ENCODE data around the gene LRP5. TPM values are rescaled to one million over a fixed set of nuclear protein-coding genes. Genes with fewer than 3 reads are reported as not detected.

The LRP5 gene
- total and polyA plus RNA-seq, 2 experiments from 2014 or later = 26.9 to 51.1 TPM

DNA sequence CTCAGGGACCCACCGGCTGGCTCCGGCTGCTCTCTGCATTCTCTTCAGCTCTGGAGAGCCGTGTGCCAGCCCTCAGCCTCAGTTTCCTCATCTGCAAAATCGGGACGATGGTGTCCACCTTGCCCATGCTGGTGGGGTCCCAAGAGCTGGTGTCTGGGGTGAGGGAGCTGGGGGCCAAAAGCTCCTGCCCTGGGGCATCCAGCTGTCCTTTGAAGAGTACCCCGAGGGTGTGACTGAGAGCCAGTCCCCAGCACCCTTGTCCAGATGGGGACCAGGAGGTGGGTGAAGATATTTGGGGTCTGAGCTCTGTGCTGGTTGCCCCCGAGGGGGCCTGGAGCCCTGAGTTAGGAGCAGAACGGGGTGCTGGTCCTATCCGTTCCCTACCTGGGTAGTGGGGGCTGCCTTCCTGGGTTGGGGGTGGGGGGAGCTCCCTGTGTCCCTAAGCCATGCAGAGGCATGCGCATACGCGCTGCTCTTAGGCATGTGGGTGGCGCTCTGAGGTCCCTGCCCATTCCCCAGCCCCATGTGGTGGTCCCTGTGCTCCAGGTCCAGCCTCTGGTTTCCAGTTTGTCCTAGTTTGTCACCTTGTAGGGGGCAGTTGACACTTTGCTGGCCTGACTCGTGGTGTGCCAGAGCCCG is 4.9 kb downstream of the LRP5 start (continued):
- TF ChIP-seq ZNF462 (CRISPR knock-in tag; IDR thresholded peaks at IDR 0.05) (no peak), EZH2phosphoT487 (IDR thresholded peaks at IDR 0.05; ENCODE audit: unreplicated experiment) (no peak)

DNA sequence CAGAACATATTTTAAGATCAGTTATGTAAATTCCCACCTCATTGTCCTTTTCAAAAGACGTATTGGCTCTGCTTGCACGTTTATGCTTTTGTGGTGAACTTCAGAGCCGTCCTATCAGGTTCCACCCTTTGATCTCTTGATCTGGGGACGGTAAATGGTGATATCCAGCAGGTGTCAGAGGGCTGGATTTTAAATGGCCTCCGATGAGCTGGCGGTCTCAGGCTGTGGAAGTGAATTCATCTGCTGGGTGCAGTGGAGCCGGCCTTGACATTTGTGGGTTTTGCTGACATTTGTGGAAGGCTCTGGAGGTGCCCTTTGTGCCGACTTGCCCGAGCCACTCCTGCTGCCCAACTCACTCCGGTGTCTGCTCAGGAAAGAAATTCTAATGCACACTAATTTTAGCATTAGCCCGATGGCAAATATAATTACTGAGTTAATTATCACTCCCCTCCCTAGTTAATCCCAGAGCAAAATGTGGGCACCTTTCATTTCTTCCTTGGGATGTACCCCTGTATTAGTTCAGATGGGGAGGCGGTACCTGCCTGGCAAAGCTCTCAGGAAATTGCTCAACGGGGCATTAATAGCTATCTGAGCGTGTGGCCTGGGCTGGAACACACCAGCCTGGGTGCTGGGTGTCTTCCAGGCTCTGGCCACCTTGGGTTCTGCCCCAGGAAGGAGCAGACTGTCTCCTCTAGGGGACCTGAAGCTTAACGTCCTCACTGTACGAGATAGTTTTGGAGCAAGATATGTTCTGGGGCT is 9.1 kb downstream of the LRP5 start:
- H2AFZ ChIP-seq = no peak overlapping the region
- no peak overlapping the region for H3K27ac Mint-ChIP-seq
- no peak overlapping the region for H3K4me3 Mint-ChIP-seq
- no peak for DNase-seq (ENCODE audit: low spot score)
- peaks cover 41% of the 10 kb centered on the region for H3K4me1 Mint-ChIP-seq
- H3K27me3 ChIP-seq (ENCODE audit: insufficient read depth) = no peaks in the 10 kb centered on the region
- no peaks in the 10 kb centered on the region for H3K36me3 ChIP-seq (ENCODE audit: insufficient read depth)
- H3K9me3 Mint-ChIP-seq = no peaks in the 10 kb centered on the region; the same call in 2 of the 3 replicates
- H3K4me1 ChIP-seq (ENCODE audit: insufficient read depth) = peaks cover 18% of the 10 kb centered on the region; the same call in 1 of the 2 replicates
- peaks cover 7% of the 10 kb centered on the region for H3K27me3 Mint-ChIP-seq (ENCODE audit: insufficient read depth, low read depth, poor library complexity)
- no peaks in the 10 kb centered on the region for H3F3A ChIP-seq (replicated peaks; ENCODE audit: low read depth)
- H3K4me2 ChIP-seq = no peak overlapping the region
- H3K27ac ChIP-seq (ENCODE audit: low read depth) = no peak overlapping the region
- no peak overlapping the region for H3K4me3 ChIP-seq
- H4K20me1 ChIP-seq (replicated peaks; ENCODE audit: insufficient read depth) = peaks cover 3% of the 10 kb centered on the region
- TF ChIP-seq EZH2 (IDR thresholded peaks at IDR 0.05; ENCODE audit: low read depth, unreplicated experiment) = no peak
- TF ChIP-seq JUNB (IDR thresholded peaks at IDR 0.05; ENCODE audit: unreplicated experiment) = no peak
- TF ChIP-seq CREB1 (CRISPR knock-in tag; IDR thresholded peaks at IDR 0.05; ENCODE audit: low read depth) = no peak
- no peak for TF ChIP-seq STAT1 (IDR thresholded peaks at IDR 0.05; ENCODE audit: unreplicated experiment)
- ATAC-seq = no peak
- peaks cover 93% of the 10 kb centered on the region for H3K79me2 ChIP-seq (replicated peaks; ENCODE audit: insufficient read depth)
- H3K9me2 ChIP-seq (ENCODE audit: insufficient read depth) = no peaks in the 10 kb centered on the region
- H3K36me3 Mint-ChIP-seq (ENCODE audit: low read depth) = peaks cover 19% of the 10 kb centered on the region
